Embryonic facial prominence (tissue), 1 donor: Measurements from ENCODE around the gene TRIM44.
"Not testable (repeated sequence)": the region's sequence is repeated elsewhere in the genome, so short reads cannot be mapped to it uniquely, and the experiment has no call there.

Source experiments
- DNase-seq: peaks from one replicate; pipeline ENCODE4 v3.0.0-alpha.2; 2016; ENCODE audit errors: extremely low spot score

TRIM44 gene

DNA sequence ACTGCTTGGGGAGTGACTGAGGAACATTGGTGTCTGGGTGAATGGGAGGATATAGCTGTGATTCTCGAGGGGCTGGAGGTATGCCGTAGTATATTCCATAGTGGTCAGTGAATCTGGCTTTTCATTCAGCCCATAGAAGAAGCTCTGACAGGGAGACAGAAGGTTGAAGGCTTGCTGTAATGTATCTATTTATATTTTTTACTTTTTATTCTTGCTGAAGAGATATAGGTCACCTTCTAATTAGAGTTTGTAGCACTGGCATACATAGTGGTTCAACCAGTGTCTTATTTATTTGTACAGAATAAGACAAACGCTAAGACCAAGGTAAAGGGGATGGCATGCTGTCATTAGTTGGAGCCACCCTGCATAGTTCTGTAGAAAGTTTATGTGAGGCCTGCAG, 10.0 kb downstream of the TRIM44 start:
- no peak for DNase-seq

DNA sequence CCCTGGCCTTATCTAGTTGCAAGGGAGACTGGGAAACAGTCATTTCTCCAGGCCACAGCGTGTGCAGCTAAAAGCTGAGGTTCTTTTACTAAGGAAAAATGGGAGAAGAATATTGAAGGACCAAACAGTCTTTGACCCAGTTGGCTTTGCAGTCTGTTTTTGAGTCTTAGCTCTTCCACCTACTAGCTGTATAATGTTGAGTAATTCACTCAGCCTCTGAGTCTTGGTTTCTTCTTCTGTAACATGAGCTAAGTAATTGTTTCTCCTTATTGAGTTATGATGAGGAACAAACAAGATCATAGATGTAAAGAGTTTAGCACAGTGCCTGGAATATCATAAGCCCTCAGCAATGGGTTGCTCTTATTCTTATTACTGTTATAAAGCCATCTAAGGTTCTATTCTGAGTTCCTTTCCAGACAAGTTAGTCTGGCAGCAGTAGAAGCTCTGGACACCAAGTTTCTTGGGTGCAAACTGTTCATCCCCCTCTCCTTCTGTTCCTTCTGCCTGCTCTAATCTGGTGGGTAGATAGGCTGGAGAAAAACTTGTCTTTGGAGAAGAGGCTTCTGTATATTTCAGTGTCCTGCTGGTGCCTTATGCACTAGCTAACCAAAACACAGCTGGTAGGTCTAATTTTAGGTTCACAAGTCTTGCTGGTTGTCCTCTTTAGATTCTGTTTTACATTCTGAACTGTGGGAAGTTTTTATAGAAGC, 13.5 kb downstream of the TRIM44 start:
- no peak for DNase-seq

- DNase-seq, result no peak
Observed at GRCh38 chr11:35676611-35676965, 14.0 kb downstream of the TRIM44 start.

DNA sequence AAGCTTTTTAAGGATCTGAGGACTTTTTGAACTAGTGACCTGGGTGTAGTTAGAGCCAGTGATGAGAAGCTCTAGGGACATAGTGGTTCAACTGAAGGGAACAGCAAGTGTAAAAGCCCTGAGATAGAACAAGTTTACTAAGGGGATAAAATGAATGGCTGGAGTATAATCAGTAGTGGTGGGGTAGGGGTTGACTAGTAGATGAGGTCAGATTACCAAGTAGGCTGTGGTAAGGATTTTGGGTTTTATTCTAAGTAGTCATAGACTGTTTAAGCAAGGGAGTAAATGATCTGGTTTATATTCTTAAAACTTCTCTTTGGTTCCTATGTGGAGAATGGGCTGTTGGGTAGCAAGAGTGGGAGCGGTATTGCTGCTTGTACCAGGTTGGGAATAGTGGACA, 15.3 kb downstream of the TRIM44 start:
- no peak for DNase-seq

- no peak for DNase-seq
Observed at GRCh38 chr11:35678471-35678870, 15.9 kb downstream of the TRIM44 start.

- no peak for DNase-seq
Observed at GRCh38 chr11:35678975-35679374, 16.4 kb downstream of the TRIM44 start.

DNA sequence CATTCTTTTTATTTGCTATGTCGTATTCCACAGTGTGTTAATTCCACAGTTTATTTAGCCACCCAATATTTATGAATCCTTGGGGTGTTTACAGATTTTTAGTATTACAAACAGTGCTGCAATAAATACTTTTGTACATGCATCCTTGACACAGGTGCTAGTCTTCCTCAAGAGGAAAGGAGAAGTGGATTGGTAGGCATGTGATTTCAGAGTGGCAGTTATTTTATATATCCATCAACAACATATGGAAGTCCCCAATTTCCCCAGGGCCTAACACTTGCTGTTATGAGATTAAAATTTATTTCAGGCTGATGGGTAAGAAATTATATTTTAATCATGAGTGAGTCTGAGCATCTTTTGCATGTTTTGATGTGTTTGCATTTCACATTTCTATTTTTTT, 17.9 kb downstream of the TRIM44 start:
- no peak for DNase-seq

DNA sequence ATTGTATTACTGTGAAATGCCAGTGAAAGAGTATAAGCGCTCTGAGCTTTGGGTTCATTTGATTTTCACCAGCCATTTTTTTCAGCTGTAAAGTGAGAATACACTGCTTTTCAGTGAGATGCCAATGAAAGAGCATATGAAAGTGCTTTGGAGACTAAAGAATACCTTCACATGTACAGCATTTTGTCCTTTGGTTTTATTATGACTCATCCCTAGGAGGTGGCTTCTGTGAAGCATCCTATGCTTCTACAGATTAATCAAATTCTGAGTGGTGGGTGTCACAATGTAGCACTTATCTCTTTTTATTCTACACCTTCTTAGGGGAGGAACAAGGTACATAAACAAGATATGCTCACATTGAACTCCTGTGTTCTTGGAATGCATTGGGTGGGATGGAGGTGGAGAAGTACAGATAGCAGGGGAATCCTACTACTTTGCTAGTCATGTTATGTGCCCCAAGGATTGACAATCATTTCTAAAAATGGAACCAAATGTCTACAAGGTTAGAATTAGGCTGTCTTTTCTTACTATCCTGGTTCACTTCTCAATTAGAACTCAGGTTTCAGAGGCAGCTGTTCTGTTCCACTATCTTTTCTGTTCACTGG, 18.7 kb downstream of the TRIM44 start:
- DNase-seq, result no peak

DNA sequence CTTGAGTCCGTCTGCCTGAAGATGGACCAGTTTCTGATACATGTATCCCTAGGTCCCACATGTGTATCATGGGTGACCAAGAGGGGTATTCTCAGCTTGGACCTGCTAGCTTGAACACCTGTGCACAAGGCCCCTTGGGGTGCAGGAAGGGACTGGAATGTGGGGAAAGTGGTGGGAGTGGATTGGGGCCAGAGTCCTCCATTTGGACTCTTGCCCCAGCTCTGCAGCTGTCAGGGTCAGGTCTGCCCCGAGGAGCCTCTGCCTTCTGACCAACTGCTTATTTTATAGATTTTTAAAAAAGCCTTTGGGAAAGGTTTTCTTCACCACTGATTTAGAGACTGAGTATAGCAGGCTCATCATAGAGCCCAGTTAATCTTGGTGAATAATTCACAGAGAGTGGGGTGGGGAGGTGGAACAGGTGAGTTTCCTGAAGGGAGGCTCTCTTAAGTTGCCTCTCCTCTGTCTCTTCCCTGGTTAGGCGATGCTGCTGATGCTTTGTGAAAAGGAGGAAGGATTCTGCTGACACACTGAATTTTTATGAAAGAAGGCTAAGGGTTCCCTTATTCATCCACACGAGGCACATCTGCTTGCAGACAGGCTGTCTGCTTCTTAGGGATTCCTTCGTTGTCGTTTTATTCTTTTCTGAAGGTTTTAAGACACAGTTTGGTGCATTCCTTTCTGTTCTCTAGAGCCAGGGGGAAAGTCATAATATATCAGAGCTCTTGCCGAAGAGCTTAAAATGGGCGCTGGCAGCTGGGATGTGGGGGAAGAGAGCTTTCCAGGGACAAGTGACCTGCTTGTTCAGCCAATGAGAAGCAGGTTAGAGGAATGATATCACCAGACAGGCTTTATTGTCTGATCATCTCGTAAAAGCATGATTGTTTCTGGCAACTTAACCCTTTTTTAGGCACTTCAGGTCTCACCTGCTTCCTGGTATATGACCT, 19.9 kb downstream of the TRIM44 start:
- DNase-seq, result no peak

GRCh38 chr11:35683728-35684339, 21.3 kb downstream of the TRIM44 start:
- no peak for DNase-seq

DNA sequence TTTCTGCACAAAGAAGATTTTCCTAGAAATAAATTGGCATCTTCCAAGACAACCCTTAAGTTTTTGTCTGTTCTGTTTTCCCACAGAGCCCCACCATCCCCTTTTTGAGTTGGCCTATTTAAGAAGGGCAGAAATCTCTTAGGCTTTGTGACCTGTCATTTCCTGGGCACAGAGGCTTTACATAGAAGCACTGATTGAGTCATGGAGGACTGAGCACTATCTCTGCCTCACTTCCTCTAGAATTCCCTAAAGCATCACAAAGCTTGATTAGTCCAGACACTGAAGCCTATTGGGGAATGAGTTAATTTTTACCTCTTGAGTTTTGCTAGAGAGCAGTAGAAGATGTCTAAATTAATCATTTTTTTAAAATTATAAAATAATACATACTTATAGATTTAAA, 25.4 kb downstream of the TRIM44 start:
- no peak for DNase-seq

DNA sequence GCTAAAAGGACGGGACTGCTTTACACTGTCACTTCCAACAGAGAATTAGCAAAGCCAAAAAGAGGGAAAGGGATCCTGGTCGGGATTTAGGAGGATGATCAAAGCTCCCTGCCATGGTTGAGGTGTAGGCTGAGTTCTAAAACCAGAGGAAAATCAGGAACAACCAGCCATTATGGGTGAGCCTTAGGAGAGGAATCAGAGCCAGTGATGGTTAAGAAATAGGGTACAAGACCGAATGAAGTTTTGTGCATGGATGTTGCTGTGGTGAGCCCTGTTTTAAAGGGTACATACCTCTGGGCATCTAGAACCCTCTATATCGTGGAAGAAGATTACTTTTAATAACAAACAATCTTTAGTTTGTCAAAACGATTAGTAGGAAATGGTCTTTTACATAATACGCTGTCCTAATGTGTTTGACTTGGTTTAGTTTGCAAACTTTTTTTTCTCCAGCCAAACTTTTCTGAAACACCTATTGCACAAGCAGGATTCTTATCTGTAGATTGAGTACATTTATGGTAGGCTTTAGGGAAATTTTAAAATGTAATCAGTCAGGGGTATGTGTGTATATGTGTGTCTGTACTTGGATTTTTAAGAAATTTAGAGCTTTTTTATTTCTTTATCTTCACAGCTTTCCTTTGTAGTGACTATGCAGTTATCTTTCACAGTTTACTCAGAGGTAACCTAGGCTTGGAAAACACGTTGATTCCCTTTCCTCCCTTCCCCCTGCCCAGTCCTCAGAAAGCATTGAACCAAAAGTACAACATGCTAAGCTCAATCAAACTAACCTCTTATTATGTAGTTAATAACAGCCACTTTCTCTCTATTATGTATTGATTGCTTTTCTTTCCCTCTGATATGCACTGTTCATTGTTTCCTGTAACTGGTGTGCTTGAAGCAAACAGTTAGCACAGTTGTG, 26.8 kb downstream of the TRIM44 start:
- no peak for DNase-seq

DNA sequence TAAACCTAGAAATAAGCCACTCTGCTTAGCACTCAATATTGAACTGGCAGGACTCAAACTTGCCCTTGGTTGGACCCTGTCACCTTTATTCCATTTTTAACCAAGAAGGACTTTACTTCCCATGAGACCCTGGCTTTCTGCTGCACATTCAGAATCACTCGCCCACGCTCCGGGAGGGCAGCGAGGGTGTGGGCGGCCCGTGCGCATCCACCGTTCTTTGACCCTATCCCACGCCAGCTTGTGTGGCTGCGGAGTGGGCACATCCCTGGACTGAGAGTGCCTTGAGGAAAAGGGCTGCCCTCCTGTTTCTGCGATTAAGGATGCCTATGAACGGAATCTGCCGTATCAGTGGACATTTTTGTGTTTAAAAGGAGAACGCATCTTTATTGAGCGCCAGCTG, 39.6 kb downstream of the TRIM44 start:
- DNase-seq, result no peak

DNA sequence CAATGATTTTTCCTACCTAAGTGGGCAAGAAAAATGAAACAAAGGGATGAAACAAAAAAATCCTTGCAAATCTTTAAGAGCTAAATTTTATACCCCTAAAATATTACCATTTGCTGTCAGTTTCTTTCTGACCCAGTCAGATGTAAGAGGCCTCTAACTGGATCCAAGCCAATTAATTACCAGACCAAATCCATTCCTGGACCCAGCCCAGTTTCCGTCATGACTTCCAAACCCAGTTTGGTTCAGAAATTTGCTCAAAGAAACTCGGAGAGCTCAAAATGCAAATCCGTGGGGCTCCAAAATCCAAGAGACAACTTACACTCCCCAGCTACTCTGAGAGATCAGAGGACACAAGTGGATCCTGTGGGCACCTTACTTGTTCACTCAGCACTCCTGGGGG, 46.8 kb downstream of the TRIM44 start:
- DNase-seq, result no peak

DNA sequence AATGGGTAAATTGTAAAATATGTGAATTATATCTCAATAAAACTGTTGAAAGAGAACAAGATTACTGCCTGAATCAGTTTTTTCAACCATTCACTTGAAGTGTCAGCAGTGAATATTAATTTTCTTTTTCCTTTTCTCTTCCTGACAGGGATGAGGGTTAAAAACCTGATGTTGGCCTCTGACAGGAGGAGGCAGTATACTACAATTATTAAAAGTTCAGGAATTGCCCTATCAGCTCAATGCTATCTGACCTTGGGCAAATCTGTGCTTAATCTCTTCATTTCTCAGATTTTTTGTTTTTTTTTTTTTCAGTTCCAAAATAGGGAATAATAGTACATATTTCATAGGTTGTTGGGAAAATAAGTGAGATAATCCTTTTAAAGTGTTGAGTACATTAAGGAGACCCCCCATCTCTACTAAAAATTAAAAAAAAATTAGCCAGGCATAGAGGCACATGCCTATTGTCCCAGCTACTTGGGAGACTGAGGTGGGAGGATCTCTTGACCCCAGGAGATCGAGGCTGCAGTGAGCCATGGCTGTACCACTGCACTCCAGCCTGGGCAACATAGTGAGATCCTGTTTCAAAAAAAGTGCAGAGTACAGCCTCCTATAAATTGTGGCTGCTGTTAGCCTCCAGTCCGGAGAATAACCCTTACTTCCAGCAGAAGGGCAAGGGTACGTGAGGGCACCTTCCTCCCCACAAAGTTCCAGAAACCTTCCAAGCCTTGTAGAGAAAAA, 48.8 kb downstream of the TRIM44 start:
- no peak for DNase-seq

DNA sequence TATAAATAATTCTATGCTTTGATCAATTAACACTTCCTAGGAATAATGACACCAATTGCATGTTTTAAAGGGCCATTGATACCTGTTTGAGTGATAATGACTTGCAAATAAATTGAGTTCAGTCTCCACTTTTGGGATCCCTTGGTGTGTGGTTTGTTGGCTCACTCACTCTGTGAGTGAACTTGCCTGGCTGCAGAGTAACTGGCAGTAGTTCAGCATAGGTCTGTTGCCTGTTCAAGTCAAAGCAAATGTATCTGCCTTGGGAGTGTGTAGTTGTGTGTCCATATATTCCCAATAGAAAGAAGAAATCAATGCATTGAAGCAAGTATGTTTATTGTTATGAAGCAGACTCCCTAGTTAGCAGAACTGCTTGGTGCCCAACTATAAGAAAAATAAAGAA, 49.3 kb downstream of the TRIM44 start:
- DNase-seq, result no peak

DNA sequence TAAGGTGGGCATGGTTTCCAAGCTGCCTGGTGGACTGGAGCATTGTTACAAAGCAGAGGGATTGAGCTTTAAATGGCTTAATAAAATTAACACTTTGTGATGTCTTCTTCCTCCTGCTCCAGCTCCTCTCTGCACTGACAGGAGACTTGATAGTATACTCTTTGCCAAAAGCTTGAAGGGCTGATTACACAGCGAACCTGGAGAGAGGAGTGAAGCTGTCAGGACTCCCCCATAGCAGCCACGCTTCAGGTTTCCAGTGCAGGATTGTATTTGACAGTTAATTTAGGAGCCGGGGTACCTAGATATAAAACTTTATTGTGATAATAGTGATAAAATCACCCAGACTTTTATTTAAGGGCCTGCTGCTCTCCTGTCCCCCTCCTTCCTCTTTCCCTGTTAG, 50.0 kb downstream of the TRIM44 start:
- DNase-seq, result no peak

DNA sequence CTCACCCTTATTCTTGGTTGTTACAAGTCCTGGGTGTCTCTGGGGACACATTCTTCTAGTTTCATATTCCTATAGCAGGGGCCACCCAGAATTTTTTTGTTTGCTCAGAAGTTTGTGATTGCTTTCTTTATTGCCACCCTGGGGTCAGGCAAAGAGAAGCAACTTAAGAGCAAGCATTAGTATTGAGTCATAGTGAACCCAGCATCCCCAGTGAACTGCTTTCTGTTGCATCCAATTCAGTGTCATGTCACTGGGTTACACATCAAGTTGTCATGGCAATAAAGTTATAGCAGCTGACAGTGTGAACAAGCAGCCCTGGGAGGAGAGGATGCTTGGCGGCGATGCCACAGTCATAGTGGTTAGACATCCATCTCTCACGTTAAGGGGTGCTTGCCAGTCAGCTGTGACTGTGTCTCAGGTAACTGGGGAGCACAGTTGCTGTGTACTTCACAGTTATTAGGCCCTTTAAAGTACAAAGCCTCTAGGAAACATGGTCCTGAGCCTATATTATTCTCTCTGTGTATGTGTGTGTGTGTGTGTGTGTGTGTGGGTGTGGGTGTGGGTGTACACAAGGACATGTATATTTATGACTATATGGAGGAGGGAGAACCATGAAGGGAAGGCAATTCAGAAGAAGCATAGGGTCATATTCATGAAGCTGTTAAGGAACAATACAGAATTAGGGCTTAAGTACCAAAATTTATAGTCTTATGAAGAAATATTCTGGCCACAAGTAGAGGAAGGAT, 52.5 kb downstream of the TRIM44 start:
- no peak for DNase-seq

- DNase-seq, result not testable (repeated sequence)
Observed at GRCh38 chr11:35715677-35716076, 53.1 kb downstream of the TRIM44 start.

- DNase-seq, result no peak
Observed at GRCh38 chr11:35717043-35717442, 54.5 kb downstream of the TRIM44 start.
